Keratinocyte (primary cell): ENCODE data around the gene SDCCAG8. TPM values are rescaled to one million over a fixed set of nuclear protein-coding genes. Genes with fewer than 3 reads are reported as not detected.

ENCODE experiments used
- DNase-seq: peaks from one replicate; pipeline ENCODE4 v3.0.0-alpha.2; 2011; ENCODE audit warnings: low read depth, missing footprints, low spot score
- FAIRE-seq: peaks from 2 replicates; lab custom pipeline; 2011; peaks lifted over from hg19 to GRCh38; lab: Jason Lieb, UNC
- H2AFZ ChIP-seq: 2 replicates; pipeline ENCODE4 v1.6.0; 2012; ENCODE audit warnings: low read length, control low read depth, inconsistent platforms; ENCODE audit not compliant: control insufficient read depth
- H3K27ac ChIP-seq: 2 replicates; pipeline ENCODE4 v1.5.1; 2011; ENCODE audit warnings: low read length; ENCODE audit not compliant: control insufficient read depth, insufficient read depth
- H3K27me3 ChIP-seq: 3 replicates; pipeline ENCODE4 v1.6.0; 2011; ENCODE audit warnings: low read length; ENCODE audit not compliant: control insufficient read depth, insufficient read depth; ENCODE audit errors: extremely low read depth
- H3K36me3 ChIP-seq, 2 experiments: 2 replicates in 1 of 2; 3 replicates in 1 of 2; pipeline ENCODE4 v1.5.1; 2011; ENCODE audit warnings: low read length in 2 of 2, mild to moderate bottlenecking in 1 of 2; ENCODE audit not compliant: control insufficient read depth in 2 of 2, insufficient read depth in 2 of 2; ENCODE audit errors: extremely low read depth in 1 of 2
- H3K4me1 ChIP-seq: 3 replicates; pipeline ENCODE4 v1.5.1; 2011; ENCODE audit warnings: low read length; ENCODE audit not compliant: control insufficient read depth, insufficient read depth; ENCODE audit errors: extremely low read depth
- H3K4me2 ChIP-seq: 3 replicates; pipeline ENCODE4 v1.6.0; 2011; ENCODE audit warnings: low read depth, low read length; ENCODE audit not compliant: control insufficient read depth, insufficient read depth; ENCODE audit errors: extremely low read depth
- H3K4me3 ChIP-seq, 3 experiments: fragments of 200-600 bp in 1 of 3; sonication (generic) in 1 of 3; 2 replicates in 2 of 3; 3 replicates in 1 of 3; pipeline ENCODE4 v1.5.1; 2011 to 2016; ENCODE audit warnings: low read length in 3 of 3, mild to moderate bottlenecking in 3 of 3, control low read depth in 2 of 3, inconsistent platforms in 1 of 3, low read depth in 1 of 3, mixed read lengths in 1 of 3, mixed run types in 1 of 3, moderate library complexity in 1 of 3; ENCODE audit not compliant: control insufficient read depth in 2 of 3, insufficient read depth in 2 of 3; ENCODE audit errors: extremely low read depth in 1 of 3
- H3K79me2 ChIP-seq: 2 replicates; pipeline ENCODE4 v1.6.0; 2012; ENCODE audit warnings: low read length; ENCODE audit not compliant: control insufficient read depth, insufficient read depth
- H3K9ac ChIP-seq: 3 replicates; pipeline ENCODE4 v1.6.0; 2011; ENCODE audit warnings: low read length; ENCODE audit not compliant: control insufficient read depth, insufficient read depth; ENCODE audit errors: extremely low read depth
- H3K9me1 ChIP-seq: 3 replicates; pipeline ENCODE4 v1.6.0; 2011; ENCODE audit warnings: low read length; ENCODE audit not compliant: control insufficient read depth, insufficient read depth; ENCODE audit errors: extremely low read depth
- H3K9me3 ChIP-seq: 2 replicates; pipeline ENCODE4 v1.5.1; 2012; ENCODE audit warnings: low read depth, low read length; ENCODE audit not compliant: control insufficient read depth
- H4K20me1 ChIP-seq: 3 replicates; pipeline ENCODE4 v1.6.0; 2011; ENCODE audit warnings: low read length; ENCODE audit not compliant: control insufficient read depth, insufficient read depth; ENCODE audit errors: extremely low read depth
- EZH2 ChIP-seq: IDR thresholded peaks from one replicate; pipeline ENCODE4 v1.6.1; 2012; ENCODE audit warnings: inconsistent platforms, mild to moderate bottlenecking, low read length, moderate library complexity
- dilution Hi-C: fragments of 300-500 bp; cut with MboI; formaldehyde crosslinking; loops from one replicate; pipeline ENCODE4 v1.7.0; 2020; ENCODE audit warnings: low sequenced_read_pairs; ENCODE audit not compliant: extremely low pct_ligation_motif_present
- polyA plus RNA-seq, 5 experiments: library from polyadenylated mRNA; depleted of rRNA in 3 of 5; stranded (reverse) in 3 of 5; stranded (forward) in 1 of 5; unstranded in 1 of 5; fragments of >200 nt; gene quantifications; 1 replicate in 1 of 5; 2 replicates in 3 of 5; 3 replicates in 1 of 5; pipeline versions ENCODE4 v1.2.1 to v1.2.3, GENCODE V29; 2011 to 2012; ENCODE audit warnings: missing spikeins in 2 of 5, low read depth in 1 of 5, low replicate concordance in 1 of 5
- TF ChIP-seq, protein P1 (sequence below), 3 experiments: IDR thresholded peaks in 1 of 3; conservative IDR thresholded peaks in 1 of 3; optimal IDR thresholded peaks in 1 of 3; 2 replicates in 2 of 3; 3 replicates in 1 of 3; pipeline versions ENCODE3 to v1.5.1; 2011; ENCODE audit warnings: low read length in 3 of 3, mild to moderate bottlenecking in 3 of 3, moderate library complexity in 2 of 3, control low read depth in 1 of 3, inconsistent platforms in 1 of 3; ENCODE audit not compliant: insufficient read depth in 2 of 3; ENCODE audit errors: extremely low read depth in 1 of 3

Gene SDCCAG8
- polyA plus RNA-seq, 1 donor (not counting 4 experiments of a cell fraction or from before 2014, with no cell fraction given) = 61.6 TPM

DNA sequence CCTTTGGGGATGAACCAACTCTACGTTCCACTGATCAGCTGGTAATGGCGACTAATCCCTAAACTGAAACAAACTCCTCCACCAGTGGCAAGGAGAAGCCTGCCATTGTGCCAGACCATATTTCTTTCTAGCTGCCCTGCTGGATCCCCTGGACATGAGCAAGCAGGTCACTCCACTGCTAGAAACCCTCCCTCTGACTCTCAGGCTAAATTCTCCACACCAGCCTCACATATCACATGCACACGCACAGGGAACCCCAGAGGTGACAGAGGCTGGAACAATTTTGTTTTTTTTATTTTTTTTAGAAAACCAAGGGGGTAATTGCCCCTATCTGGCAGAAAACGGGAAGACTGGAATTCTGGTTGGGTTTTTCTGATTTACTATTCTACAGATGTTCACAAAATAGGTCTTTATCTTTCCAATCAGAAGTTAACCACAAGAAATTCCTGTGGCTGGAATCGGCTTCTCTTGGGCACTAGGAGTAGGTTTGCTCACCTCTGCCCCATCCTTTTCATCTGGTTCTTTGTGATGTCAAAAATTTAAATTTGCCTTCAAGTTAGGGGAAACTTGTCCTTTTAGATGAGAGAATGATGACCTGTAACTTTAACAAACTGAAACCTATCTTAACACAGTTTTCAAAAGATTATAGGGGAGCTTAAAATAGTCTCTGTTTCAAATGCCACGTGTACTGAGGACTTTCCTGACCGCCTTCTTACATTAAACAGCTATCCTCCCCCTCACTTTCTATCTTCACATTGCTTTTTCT is 258.1 kb downstream of the SDCCAG8 start:
- Histone ChIP-seq H3K4me3 (no peak overlapping the region), H4K20me1 (no peaks in the 10 kb centered on the region), H3K27me3 (no peaks in the 10 kb centered on the region), H2AFZ (no peak overlapping the region), H3K4me2 (peak overlapping the region; percentile 22), H3K9me3 (no peaks in the 10 kb centered on the region), H3K36me3 (no peaks in the 10 kb centered on the region), H3K79me2 (no peaks in the 10 kb centered on the region), H3K27ac (no peak overlapping the region), H3K9ac (no peak overlapping the region), H3K4me1 (peaks cover 4% of the 10 kb centered on the region), H3K9me1 (no peaks in the 10 kb centered on the region)
- TF ChIP-seq, protein P1, sequence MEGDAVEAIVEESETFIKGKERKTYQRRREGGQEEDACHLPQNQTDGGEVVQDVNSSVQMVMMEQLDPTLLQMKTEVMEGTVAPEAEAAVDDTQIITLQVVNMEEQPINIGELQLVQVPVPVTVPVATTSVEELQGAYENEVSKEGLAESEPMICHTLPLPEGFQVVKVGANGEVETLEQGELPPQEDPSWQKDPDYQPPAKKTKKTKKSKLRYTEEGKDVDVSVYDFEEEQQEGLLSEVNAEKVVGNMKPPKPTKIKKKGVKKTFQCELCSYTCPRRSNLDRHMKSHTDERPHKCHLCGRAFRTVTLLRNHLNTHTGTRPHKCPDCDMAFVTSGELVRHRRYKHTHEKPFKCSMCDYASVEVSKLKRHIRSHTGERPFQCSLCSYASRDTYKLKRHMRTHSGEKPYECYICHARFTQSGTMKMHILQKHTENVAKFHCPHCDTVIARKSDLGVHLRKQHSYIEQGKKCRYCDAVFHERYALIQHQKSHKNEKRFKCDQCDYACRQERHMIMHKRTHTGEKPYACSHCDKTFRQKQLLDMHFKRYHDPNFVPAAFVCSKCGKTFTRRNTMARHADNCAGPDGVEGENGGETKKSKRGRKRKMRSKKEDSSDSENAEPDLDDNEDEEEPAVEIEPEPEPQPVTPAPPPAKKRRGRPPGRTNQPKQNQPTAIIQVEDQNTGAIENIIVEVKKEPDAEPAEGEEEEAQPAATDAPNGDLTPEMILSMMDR (optimal IDR thresholded peaks at IDR 0.05 in 1 of 3, IDR thresholded peaks at IDR 0.05 in 1 of 3, conservative IDR thresholded peaks at IDR 0.05 in 1 of 3; ENCODE audit: extremely low read depth in 1 of 3, insufficient read depth in 2 of 3, low read length in 3 of 3) = no peak
- no peak for TF ChIP-seq EZH2
- dilution Hi-C loops = no loop called here
- no peak for FAIRE-seq
- no peak for DNase-seq

DNA sequence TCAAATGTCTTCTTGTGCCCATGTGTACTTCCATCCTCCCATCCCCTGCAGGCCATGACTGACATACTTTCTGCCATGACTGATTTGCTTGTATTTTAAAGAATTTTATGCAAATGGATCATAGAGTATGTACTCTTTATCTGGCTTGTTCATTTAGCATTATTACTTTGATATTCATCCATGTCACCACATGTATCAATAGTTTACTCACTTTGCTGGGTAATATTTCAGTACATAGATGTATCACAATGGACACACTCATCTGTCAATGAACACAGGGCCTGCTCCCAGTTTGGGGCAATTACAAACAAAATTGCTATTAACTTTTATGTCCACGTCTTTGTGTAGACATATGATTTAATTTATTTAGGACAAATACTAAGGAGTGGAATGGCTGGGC is 259.1 kb downstream of the SDCCAG8 start:
- FAIRE-seq = no peak
- H3K4me2 ChIP-seq = no peak overlapping the region
- no peaks in the 10 kb centered on the region for H4K20me1 ChIP-seq
- no peak for TF ChIP-seq EZH2
- TF ChIP-seq, protein P1 (optimal IDR thresholded peaks at IDR 0.05 in 1 of 3, IDR thresholded peaks at IDR 0.05 in 1 of 3, conservative IDR thresholded peaks at IDR 0.05 in 1 of 3; ENCODE audit: extremely low read depth in 1 of 3, insufficient read depth in 2 of 3, low read length in 3 of 3) = no peak
- H3K27ac ChIP-seq = no peak overlapping the region
- H3K4me3 ChIP-seq = no peak overlapping the region
- no peaks in the 10 kb centered on the region for H3K36me3 ChIP-seq
- no peaks in the 10 kb centered on the region for H3K9me3 ChIP-seq
- no peak overlapping the region for H2AFZ ChIP-seq
- no peaks in the 10 kb centered on the region for H3K9me1 ChIP-seq
- H3K27me3 ChIP-seq = no peaks in the 10 kb centered on the region
- dilution Hi-C loops = no loop called here
- H3K9ac ChIP-seq = no peak overlapping the region
- H3K79me2 ChIP-seq = no peaks in the 10 kb centered on the region
- no peak for DNase-seq
- H3K4me1 ChIP-seq = peaks cover 4% of the 10 kb centered on the region
